Memory B cell (primary cell): ENCODE results near the gene FOXS1.
A peak's percentile ranks its signal among the peaks of the same experiment; 100 is the strongest.

Experiments
- ATAC-seq: fragments of 150-1000 bp; cut with Tn5 transposase; 2 replicates; pipeline ENCODE4 v1.10.0; 2021; ENCODE audit warnings: low read depth, mild to moderate bottlenecking, moderate library complexity
- DNase-seq, 2 donors: peaks; one replicate each; pipeline ENCODE4 v3.0.0; 2022; ENCODE audit warnings: low spot score in 2 of 2
- H3K27ac Mint-ChIP-seq: one replicate; pipeline ENCODE4 v1.8.0; 2022; ENCODE audit warnings: mild to moderate bottlenecking, moderate library complexity, mixed read lengths
- H3K27me3 Mint-ChIP-seq: one replicate; pipeline ENCODE4 v1.8.0; 2022; ENCODE audit warnings: mixed read lengths
- H3K36me3 Mint-ChIP-seq: one replicate; pipeline ENCODE4 v1.8.0; 2022; ENCODE audit warnings: mild to moderate bottlenecking, mixed read lengths
- H3K4me1 Mint-ChIP-seq: one replicate; pipeline ENCODE4 v1.8.0; 2022; ENCODE audit warnings: mixed read lengths
- H3K4me3 Mint-ChIP-seq: one replicate; pipeline ENCODE4 v1.8.0; 2022; ENCODE audit warnings: mild to moderate bottlenecking, moderate library complexity, mixed read lengths
- H3K9me3 Mint-ChIP-seq: one replicate; pipeline ENCODE4 v1.8.0; 2022; ENCODE audit warnings: mixed read lengths

FOXS1 gene

GRCh38 chr20:31866221-31866620 is 20.8 kb upstream of the FOXS1 start:
- Mint-ChIP-seq H3K27ac (no peak overlapping the region), H3K27me3 (peaks cover 29% of the 10 kb centered on the region), H3K4me1 (peaks cover 32% of the 10 kb centered on the region), H3K9me3 (no peaks in the 10 kb centered on the region), H3K36me3 (peaks cover 4% of the 10 kb centered on the region), H3K4me3 (no peak overlapping the region)
- ATAC-seq (no peak), DNase-seq (no peak)

- Mint-ChIP-seq H3K4me3 (no peak overlapping the region), H3K9me3 (no peaks in the 10 kb centered on the region)
Observed at GRCh38 chr20:31864521-31865400, 19.4 kb upstream of the FOXS1 start.

GRCh38 chr20:31863296-31864085 is 18.1 kb upstream of the FOXS1 start:
- peaks cover 14% of the 10 kb centered on the region for H3K27me3 Mint-ChIP-seq
- H3K27ac Mint-ChIP-seq = no peak overlapping the region
- no peaks in the 10 kb centered on the region for H3K9me3 Mint-ChIP-seq
- H3K4me3 Mint-ChIP-seq = no peak overlapping the region
- ATAC-seq (no peak), DNase-seq (no peak)
- H3K36me3 Mint-ChIP-seq = no peaks in the 10 kb centered on the region
- peaks cover 14% of the 10 kb centered on the region for H3K4me1 Mint-ChIP-seq

More at GRCh38 chr20:31864521-31865400, 19.4 kb upstream of the FOXS1 start:
- Mint-ChIP-seq H3K36me3 (peaks cover 2% of the 10 kb centered on the region), H3K27ac (no peak overlapping the region), H3K27me3 (peaks cover 24% of the 10 kb centered on the region), H3K4me1 (peaks cover 25% of the 10 kb centered on the region)
- ATAC-seq (no peak), DNase-seq (no peak)

GRCh38 chr20:31862506-31862905 is 17.1 kb upstream of the FOXS1 start:
- H3K36me3 Mint-ChIP-seq = no peaks in the 10 kb centered on the region
- no peak overlapping the region for H3K27ac Mint-ChIP-seq
- peaks cover 15% of the 10 kb centered on the region for H3K4me1 Mint-ChIP-seq
- no peak overlapping the region for H3K4me3 Mint-ChIP-seq
- no peak for ATAC-seq
- peaks cover 11% of the 10 kb centered on the region for H3K27me3 Mint-ChIP-seq
- DNase-seq = no peak
- H3K9me3 Mint-ChIP-seq = no peaks in the 10 kb centered on the region

GRCh38 chr20:31862157-31862470 is 16.7 kb upstream of the FOXS1 start:
- Mint-ChIP-seq H3K36me3 (no peaks in the 10 kb centered on the region), H3K27me3 (peaks cover 9% of the 10 kb centered on the region), H3K9me3 (no peaks in the 10 kb centered on the region), H3K4me1 (peaks cover 15% of the 10 kb centered on the region), H3K27ac (no peak overlapping the region), H3K4me3 (peak overlapping the region; percentile 83)
- no peak for ATAC-seq
- no peak for DNase-seq

- H3K27me3 Mint-ChIP-seq = peaks cover 7% of the 10 kb centered on the region
- peaks cover 12% of the 10 kb centered on the region for H3K4me1 Mint-ChIP-seq
- H3K9me3 Mint-ChIP-seq = no peaks in the 10 kb centered on the region
- peak overlapping the region; percentile 83 for H3K4me3 Mint-ChIP-seq
- H3K27ac Mint-ChIP-seq = no peak overlapping the region
- DNase-seq = peak in 1 of 2 donors; percentile 63
- no peaks in the 10 kb centered on the region for H3K36me3 Mint-ChIP-seq
- ATAC-seq = peak; percentile 75
Observed at GRCh38 chr20:31861385-31862156, 16.2 kb upstream of the FOXS1 start.

- H3K4me3 Mint-ChIP-seq = peak overlapping the region; percentile 29
- H3K9me3 Mint-ChIP-seq = no peaks in the 10 kb centered on the region
Observed at GRCh38 chr20:31861135-31861384, 15.7 kb upstream of the FOXS1 start.

GRCh38 chr20:31860390-31861134 is 15.2 kb upstream of the FOXS1 start:
- Mint-ChIP-seq H3K36me3 (no peaks in the 10 kb centered on the region), H3K27me3 (peaks cover 7% of the 10 kb centered on the region), H3K4me1 (peaks cover 12% of the 10 kb centered on the region), H3K4me3 (peak overlapping the region; percentile 53), H3K27ac (no peak overlapping the region), H3K9me3 (no peaks in the 10 kb centered on the region)
- DNase-seq (no peak), ATAC-seq (no peak)

More at GRCh38 chr20:31861135-31861384, 15.7 kb upstream of the FOXS1 start:
- Mint-ChIP-seq H3K4me1 (peaks cover 12% of the 10 kb centered on the region), H3K36me3 (no peaks in the 10 kb centered on the region), H3K27me3 (peaks cover 7% of the 10 kb centered on the region), H3K27ac (no peak overlapping the region)
- no peak for DNase-seq
- ATAC-seq = peak; percentile 10

- H3K36me3 Mint-ChIP-seq = no peaks in the 10 kb centered on the region
- ATAC-seq = no peak
- H3K4me3 Mint-ChIP-seq = no peak overlapping the region
- no peaks in the 10 kb centered on the region for H3K9me3 Mint-ChIP-seq
- no peak for DNase-seq
- no peak overlapping the region for H3K27ac Mint-ChIP-seq
- peaks cover 12% of the 10 kb centered on the region for H3K4me1 Mint-ChIP-seq
- peaks cover 7% of the 10 kb centered on the region for H3K27me3 Mint-ChIP-seq
Observed at GRCh38 chr20:31859998-31860380, 14.6 kb upstream of the FOXS1 start.

- no peaks in the 10 kb centered on the region for H3K36me3 Mint-ChIP-seq
- H3K9me3 Mint-ChIP-seq = no peaks in the 10 kb centered on the region
- no peak overlapping the region for H3K27ac Mint-ChIP-seq
- peaks cover 12% of the 10 kb centered on the region for H3K4me1 Mint-ChIP-seq
- DNase-seq (no peak), ATAC-seq (no peak)
- H3K27me3 Mint-ChIP-seq = peaks cover 7% of the 10 kb centered on the region
- H3K4me3 Mint-ChIP-seq = no peak overlapping the region
Observed at GRCh38 chr20:31859266-31859997, 14.0 kb upstream of the FOXS1 start.

GRCh38 chr20:31858760-31859083 is 13.3 kb upstream of the FOXS1 start:
- H3K27ac Mint-ChIP-seq = no peak overlapping the region
- ATAC-seq (no peak), DNase-seq (no peak)
- H3K27me3 Mint-ChIP-seq = peaks cover 7% of the 10 kb centered on the region
- peaks cover 12% of the 10 kb centered on the region for H3K4me1 Mint-ChIP-seq
- H3K36me3 Mint-ChIP-seq = no peaks in the 10 kb centered on the region
- H3K9me3 Mint-ChIP-seq = no peaks in the 10 kb centered on the region
- H3K4me3 Mint-ChIP-seq = no peak overlapping the region

- Mint-ChIP-seq H3K9me3 (no peaks in the 10 kb centered on the region), H3K27me3 (peaks cover 7% of the 10 kb centered on the region), H3K36me3 (no peaks in the 10 kb centered on the region), H3K4me1 (peaks cover 12% of the 10 kb centered on the region), H3K27ac (no peak overlapping the region), H3K4me3 (no peak overlapping the region)
- peak; percentile 25 to 49 for DNase-seq
- peak; percentile 89 for ATAC-seq
Observed at GRCh38 chr20:31857861-31858759, 12.7 kb upstream of the FOXS1 start.
